ENCODE results near the gene FIBP. TPM values are rescaled to one million over a fixed set of nuclear protein-coding genes. Genes with fewer than 3 reads are reported as not detected.
A peak's percentile ranks its signal among the peaks of the same experiment; 100 is the strongest.

The FIBP gene
- total RNA-seq, 1 donor from 2014 or later, result 77.8 TPM

DNA sequence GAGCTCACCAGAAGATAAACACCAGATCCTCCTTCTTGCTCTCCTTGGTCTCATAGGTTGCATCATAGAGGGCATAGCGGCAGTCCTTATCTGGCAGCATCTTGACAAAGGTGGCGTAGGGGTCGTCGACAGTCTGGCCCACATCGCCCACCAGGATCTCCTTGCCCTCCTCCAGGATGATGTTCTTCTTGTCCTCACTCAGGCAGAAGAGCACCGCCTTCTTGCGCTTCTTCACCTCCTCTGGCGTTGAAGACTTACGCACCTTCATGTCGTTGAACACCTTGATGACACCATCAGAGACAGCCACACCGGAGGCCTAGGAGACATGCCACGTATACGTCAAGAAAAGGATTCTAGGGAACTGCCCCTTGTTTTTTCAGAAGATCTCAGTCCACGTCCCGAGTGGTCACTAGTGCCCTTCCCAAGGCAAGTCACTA is 32.3 kb downstream of the FIBP start:
- peak overlapping the region; percentile 95 for H3K27ac Mint-ChIP-seq
- TF ChIP-seq, protein P1, sequence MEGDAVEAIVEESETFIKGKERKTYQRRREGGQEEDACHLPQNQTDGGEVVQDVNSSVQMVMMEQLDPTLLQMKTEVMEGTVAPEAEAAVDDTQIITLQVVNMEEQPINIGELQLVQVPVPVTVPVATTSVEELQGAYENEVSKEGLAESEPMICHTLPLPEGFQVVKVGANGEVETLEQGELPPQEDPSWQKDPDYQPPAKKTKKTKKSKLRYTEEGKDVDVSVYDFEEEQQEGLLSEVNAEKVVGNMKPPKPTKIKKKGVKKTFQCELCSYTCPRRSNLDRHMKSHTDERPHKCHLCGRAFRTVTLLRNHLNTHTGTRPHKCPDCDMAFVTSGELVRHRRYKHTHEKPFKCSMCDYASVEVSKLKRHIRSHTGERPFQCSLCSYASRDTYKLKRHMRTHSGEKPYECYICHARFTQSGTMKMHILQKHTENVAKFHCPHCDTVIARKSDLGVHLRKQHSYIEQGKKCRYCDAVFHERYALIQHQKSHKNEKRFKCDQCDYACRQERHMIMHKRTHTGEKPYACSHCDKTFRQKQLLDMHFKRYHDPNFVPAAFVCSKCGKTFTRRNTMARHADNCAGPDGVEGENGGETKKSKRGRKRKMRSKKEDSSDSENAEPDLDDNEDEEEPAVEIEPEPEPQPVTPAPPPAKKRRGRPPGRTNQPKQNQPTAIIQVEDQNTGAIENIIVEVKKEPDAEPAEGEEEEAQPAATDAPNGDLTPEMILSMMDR (IDR thresholded peaks at IDR 0.05; ENCODE audit: unreplicated experiment), result no peak
- peaks cover 23% of the 10 kb centered on the region for H3K4me1 Mint-ChIP-seq (ENCODE audit: low read depth)
- no peaks in the 10 kb centered on the region for H3K27me3 Mint-ChIP-seq
- peak overlapping the region; percentile 89 for H3K4me3 Mint-ChIP-seq (ENCODE audit: low read depth)
- no peaks in the 10 kb centered on the region for H3K9me3 Mint-ChIP-seq (ENCODE audit: low read depth)
- DNase-seq (ENCODE audit: low spot score, unreplicated experiment), result no peak
- peaks cover 31% of the 10 kb centered on the region for H3K36me3 Mint-ChIP-seq (ENCODE audit: insufficient read depth)

DNA sequence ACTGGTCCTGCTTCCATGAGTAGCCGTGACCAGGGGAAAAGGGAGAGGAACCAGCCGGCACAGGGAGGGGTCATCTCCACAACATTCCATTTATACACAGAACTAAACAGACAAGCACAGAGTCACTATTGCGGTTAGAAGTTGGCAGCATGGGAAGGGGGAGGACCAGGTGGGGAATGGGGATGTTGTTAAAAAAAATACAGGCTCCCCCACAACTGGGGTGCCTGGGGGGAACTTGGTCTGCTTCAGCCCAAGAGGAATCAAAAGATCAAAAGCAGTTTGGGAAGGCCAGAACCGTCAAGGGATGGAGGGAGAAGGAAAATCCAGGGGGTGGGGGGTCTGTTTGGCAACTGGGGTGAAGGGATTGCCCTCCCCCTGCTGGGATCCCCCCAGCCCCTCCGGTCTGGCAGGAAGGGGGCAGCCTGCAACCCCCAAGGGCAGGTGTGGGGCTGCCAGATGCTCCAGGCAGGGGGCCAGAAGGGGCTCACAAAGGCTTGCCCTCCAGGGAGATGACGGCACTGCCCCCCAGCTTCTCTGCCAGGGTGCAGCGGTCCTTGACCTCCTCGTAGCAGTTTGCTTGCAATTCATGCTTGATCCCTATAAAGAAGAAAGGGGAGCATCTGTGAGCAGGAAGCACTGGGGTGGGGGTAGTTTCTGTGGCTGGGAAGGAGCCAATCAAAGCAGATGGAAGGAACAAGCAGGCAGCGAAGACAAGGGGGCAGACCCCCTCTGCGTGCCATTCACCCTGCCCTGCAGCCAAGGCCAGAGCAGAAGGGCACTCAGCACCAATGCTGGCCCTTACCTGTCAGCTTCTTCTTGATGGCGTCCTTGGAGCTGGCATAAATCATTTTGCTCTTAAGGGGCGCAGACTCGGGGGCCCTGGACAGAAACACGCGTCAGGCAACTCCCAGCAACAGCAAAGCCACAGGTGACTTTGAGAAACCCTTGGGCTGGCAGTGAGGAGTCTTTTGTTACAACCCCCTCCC is 33.1 kb downstream of the FIBP start:
- peaks cover 21% of the 10 kb centered on the region for H3K4me1 Mint-ChIP-seq (ENCODE audit: low read depth)
- no peak for DNase-seq (ENCODE audit: low spot score, unreplicated experiment)
- no peaks in the 10 kb centered on the region for H3K27me3 Mint-ChIP-seq
- no peaks in the 10 kb centered on the region for H3K9me3 Mint-ChIP-seq (ENCODE audit: low read depth)
- TF ChIP-seq, protein P1 (IDR thresholded peaks at IDR 0.05; ENCODE audit: unreplicated experiment), result no peak
- H3K27ac Mint-ChIP-seq, result peak overlapping the region; percentile 78
- peaks cover 31% of the 10 kb centered on the region for H3K36me3 Mint-ChIP-seq (ENCODE audit: insufficient read depth)
- peak overlapping the region; percentile 89 for H3K4me3 Mint-ChIP-seq (ENCODE audit: low read depth)

- Mint-ChIP-seq H3K27ac (no peak overlapping the region), H3K4me3 (ENCODE audit: low read depth) (peak overlapping the region; percentile 45), H3K36me3 (ENCODE audit: insufficient read depth) (peaks cover 31% of the 10 kb centered on the region), H3K9me3 (ENCODE audit: low read depth) (no peaks in the 10 kb centered on the region), H3K27me3 (no peaks in the 10 kb centered on the region), H3K4me1 (ENCODE audit: low read depth) (peaks cover 17% of the 10 kb centered on the region)
- TF ChIP-seq, protein P1 (IDR thresholded peaks at IDR 0.05; ENCODE audit: unreplicated experiment), result no peak
- no peak for DNase-seq (ENCODE audit: low spot score, unreplicated experiment)
These were observed 34.1 kb downstream of the FIBP start for GRCh38 chr11:65854161-65854592.

DNA sequence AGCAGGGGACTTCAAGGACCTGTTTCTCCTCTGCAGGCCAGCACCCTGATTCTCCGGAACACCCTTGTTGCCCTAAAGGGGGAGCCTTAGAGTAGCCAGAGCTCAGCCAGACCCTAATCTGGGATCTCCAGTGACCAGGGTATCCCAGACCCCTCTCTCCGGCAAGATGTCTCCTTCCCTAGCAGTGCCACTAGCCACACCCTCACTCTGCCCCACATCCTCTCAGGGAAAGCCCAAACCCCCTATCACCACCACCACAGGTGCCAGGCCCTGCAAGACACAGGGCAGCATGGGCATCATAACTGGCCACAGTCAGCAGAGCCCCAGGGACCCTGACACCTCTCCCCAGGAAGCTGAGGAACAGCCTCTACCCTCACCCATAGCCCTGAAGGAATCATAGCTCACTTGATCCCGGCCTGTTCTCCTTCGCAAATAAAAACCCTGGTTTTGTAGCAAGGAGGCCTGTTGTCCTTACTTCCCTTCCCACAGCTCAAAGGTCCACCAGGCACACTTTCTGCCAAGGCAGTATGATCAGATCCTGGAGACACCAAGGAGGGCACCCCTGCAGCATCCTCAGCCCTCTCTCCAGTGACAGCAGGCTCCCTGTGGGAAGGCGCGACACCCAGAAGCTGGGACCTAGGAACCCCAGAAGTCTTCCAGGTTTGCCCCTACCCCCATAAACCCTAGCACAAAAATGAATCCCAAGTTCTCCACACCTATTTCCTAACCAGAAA is 34.9 kb downstream of the FIBP start:
- Mint-ChIP-seq H3K27me3 (no peaks in the 10 kb centered on the region), H3K36me3 (ENCODE audit: insufficient read depth) (peaks cover 31% of the 10 kb centered on the region), H3K27ac (peak overlapping the region; percentile 89), H3K9me3 (ENCODE audit: low read depth) (no peaks in the 10 kb centered on the region), H3K4me1 (ENCODE audit: low read depth) (peaks cover 14% of the 10 kb centered on the region), H3K4me3 (ENCODE audit: low read depth) (no peak overlapping the region)
- no peak for DNase-seq (ENCODE audit: low spot score, unreplicated experiment)
- TF ChIP-seq, protein P1 (IDR thresholded peaks at IDR 0.05; ENCODE audit: unreplicated experiment), result no peak
